IPS DF 19.7 (cell line): ENCODE results near the gene RORB.

ENCODE experiments used
- DNase-seq: peaks from one replicate; pipeline ENCODE4 v3.0.0-alpha.2; 2013; ENCODE audit warnings: low read depth, low spot score

Gene RORB

DNA sequence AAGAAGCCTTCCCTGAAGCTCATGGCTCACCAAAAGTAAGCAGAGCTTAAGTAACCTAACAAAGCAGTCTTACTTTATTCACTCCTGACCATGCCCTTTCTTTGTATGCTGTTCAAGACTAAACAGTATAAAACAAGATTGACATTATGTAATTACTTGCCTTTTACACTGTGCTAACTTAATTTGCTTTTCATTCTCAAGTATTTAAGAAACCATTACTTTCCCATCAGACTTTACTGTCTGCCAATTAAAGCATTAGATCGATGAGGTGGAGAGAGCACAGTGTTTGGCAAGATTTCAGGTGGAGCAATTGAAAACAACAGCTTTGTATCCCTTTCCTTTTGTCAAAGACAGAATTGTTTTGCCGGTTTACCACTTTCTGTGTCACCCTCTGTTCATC lies 98.2 kb downstream of the RORB start:
- no peak for DNase-seq

DNA sequence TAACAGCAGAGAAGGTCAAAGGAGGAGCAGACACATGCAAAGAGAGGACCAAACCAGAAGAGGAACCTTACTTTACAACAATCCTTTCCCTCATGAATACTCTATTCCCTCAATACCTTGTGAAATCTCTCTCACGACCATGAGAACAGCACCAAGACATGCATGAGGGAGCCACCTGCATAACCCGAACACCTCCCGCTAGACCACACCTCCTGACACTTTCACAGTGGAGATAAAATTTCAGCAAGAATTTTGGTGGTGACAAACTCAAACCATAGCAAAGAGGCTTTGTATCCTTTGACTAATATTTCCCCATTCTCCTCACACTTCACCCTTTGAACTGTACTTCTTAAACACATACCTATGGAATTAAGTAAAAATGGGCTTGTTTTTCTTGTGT lies 101.7 kb downstream of the RORB start:
- DNase-seq, result no peak

DNA sequence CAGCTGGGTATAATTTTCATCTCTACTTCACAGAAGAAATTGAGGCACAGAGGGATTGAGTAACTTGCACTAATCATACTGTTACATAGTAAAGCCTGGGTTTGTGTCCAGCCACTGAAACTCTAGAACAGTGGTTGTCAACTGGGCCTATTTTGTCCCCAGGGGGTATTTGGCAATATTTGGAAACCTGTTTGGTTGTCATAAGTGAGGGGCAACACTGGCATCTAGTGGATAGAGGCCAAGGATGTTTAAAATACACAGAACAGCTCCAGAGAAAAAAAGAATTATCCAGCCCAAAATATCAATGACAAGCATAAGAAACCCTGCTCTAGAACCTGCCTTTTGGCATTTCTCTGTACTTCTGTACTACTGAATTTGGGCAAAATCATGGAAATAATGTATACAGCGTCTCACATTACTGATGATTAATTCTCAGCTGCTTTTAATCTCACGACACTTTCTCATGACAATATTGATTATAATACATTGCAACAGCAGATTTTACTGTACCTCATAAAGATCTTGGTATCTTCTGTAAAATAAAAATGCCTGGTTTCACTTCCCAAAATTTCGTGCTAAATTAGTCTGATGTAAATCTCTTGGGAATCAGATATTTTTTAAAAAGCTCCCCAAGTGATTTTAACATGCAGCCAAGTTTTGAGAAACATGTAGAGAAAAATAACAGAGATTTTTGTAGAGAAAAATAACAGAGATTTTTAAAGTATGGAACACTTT lies 112.7 kb downstream of the RORB start:
- no peak for DNase-seq

DNA sequence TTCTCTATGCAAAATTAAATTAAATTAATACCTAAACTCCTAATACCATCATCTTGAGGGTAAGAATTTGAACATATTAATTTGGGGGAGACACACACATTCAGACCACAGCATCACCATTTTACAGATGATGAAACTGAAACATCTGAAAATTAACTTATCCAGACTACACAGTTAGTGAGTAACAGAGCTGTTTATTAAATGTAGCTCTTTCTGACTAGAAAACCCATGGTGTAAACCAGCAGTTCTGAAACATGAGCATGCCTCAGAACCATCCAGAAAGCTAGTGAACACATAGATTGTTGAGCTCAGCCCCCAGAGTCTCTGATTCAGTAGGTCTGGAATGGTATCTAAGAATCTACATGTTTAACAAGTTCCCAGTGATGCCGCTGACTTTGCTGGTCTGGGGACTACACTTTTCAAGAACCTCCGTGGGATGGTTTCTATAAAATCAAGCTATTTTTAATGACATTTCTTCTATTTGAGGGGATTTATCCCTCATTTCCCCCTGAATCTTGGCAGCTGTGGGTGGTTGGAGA lies 113.5 kb downstream of the RORB start:
- DNase-seq, result no peak

DNA sequence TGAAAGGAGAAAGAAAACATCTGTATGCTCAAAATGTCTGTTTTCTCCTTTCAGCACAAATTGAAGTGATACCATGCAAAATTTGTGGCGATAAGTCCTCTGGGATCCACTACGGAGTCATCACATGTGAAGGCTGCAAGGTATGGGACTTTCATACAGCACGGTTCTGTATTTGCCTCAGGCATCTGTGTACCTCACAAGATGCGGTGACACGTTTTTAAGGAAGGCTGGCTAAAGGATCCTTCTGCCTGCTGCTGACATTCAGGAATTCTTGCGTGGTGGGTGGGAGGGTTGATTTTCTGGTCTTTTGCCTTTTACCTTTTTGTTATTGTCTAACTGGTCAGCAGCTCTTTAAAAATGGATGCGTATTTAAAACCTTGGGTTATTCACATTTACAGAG lies 133.1 kb downstream of the RORB start:
- no peak for DNase-seq

DNA sequence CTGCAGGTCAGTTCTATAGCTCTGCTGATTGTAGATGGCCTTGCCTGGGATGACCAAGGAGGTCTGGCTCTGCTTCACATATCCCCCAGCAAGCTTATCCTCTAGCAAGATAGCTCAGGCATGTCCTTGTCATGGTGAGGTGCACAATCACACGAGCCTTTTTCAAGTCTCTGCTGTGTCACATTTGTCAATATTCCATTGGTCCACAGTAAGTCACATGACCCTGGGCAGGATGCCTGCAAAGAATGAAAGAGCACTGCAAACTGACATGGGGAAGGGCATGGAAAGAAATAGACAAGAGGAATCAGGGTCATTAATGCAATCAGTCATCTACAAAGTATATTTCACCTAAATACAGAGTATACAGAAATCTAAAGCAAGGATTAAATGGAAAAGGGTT lies 142.0 kb downstream of the RORB start:
- DNase-seq, result no peak

DNA sequence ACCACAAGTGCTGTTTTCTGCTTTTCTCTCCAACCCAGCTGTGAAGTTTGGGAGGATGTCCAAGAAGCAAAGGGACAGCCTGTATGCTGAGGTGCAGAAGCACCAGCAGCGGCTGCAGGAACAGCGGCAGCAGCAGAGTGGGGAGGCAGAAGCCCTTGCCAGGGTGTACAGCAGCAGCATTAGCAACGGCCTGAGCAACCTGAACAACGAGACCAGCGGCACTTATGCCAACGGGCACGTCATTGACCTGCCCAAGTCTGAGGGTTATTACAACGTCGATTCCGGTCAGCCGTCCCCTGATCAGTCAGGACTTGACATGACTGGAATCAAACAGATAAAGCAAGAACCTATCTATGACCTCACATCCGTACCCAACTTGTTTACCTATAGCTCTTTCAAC lies 145.2 kb downstream of the RORB start:
- DNase-seq, result no peak

DNA sequence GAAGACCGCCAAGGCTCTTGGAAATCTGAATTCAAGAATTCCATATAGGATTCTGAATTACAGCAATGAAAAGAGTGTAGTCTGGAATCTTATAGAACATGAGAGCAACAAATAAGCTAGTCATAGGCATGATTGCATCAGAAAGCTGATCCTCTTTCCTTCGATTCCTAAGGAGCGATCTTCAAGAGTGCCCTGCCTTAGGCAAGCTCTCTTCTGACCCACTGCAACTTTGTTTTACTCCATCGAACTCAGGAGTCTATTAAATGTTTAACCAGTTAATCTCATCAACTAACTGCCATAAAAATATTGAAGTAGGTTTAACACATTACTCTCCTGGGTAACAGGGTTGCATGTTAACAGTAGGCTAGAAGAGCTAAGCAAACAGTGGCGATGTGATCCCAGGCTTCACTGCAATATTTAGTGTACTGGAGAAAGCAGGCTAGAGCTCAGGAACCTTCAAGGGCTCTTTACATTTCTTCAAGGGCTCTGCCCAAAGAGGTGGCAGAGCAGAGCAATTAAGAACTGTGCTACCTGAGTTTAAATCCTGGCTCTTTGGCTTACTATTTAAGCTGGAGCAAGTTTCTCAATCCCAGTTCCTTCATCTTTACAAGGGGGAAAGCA lies 146.3 kb downstream of the RORB start:
- no peak for DNase-seq

DNA sequence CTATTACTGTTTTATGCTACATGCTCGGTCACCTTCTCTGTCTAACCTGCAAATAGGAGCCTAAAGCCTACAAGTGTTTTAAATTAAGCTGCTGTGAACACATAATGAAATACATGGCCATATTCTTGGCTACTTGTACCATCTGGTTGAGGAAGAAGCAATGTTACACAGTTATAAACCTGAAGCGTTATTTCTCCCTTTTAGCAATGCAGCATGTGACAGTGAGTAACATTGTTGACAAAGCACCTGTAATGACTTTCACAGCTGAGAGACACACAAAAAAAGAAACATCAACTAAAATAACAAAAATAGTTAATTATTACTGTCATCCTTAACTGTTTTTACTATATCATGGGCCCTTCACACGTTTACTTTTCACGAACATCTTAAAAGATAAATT lies 146.9 kb downstream of the RORB start:
- DNase-seq, result no peak

DNA sequence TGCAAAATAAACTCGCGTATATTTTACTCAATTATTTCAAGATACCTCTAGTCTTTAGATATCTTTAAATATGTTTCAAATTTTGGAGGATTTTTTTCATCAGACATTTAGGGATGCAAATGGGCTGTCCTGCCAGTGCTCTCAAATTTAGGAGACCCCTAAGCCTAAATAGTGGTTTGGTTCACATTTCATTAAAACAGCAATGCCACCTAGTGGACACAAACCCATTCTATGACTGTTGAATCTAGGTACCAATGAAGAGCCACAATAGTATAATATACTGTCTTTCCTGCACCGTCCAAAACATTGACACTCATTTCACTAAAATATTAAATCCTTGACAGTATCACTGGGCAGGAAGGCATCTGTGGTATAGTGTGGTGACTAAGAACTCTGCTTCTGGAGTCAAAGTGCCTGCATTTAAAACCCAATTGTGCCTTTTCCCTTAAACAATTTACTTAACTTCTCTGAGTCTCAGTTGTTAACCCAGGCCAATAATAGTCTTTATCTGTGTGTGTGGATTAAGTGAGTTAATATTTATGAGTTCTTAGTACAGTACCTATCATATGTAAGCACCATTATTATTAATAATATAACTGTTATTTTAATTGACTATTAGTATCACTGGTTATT lies 148.0 kb downstream of the RORB start:
- no peak for DNase-seq

DNA sequence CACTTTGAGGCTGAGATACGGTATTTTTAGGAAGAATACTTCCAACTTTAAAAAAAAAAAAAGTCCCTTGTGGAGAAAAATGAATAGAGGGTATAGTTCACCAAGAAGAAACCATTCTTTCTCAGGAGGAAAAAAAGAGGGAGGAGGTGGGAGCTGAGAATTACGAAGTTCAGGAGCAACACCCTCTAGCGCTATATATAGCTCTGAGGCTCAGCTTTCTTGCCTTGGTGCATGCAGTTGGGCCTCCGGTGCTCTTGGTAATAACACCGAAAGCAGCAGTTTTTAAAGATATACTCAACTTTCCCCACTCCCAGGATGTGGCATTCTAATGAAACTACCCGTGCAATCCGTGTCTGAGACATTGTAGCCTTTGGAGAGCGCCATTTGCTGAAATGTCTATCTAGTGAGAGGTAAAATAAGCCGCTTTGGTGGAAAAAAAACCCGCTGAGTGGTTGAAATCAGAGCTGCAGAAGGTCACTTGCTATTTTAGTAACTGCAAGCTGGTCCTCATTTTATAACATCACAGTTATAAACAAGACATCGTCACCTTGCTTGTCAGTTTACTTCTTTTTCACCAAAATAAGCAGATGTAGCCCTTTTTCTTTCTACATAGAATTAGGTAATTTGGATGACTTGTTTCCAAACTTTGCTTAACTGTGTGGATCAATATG lies 156.4 kb downstream of the RORB start:
- DNase-seq, result no peak

DNA sequence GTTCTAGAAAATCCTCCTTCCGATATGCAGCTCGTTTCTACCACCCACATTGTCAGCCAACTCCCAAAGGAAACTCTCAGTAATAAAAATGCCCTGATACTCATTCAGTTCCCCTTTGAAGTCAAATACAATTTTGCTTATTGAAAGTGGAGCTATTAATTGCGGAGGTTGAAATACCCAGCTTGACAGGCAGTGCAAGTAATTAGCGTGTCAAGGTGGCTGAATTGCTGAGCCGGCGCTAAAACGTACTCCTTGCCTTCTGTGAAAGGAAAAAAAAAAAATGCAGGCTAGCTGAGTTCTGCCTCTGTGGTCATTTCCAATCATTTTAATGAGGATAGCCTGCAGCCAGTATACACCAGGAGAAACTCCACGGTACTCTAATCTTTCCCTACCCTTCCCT lies 165.5 kb downstream of the RORB start:
- DNase-seq, result no peak

DNA sequence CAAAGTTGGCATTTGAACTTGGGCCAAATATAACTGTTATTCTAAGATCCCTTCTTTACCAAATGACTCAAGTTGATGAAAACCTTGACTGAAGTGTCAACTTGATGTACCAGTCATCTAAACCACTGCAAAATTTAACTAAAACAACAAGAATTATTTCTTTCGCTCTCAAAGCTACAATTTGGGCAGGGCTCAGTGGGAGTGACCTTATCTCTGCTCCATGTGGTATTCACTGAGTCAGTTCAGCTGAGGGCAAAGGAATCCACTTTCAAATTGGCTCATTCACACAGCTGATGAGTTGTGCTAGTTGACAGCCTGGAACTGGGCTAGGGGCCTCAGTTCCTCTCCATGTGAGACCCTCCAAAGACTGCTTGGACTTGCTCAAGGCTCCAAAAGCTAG lies 166.3 kb downstream of the RORB start:
- no peak for DNase-seq

DNA sequence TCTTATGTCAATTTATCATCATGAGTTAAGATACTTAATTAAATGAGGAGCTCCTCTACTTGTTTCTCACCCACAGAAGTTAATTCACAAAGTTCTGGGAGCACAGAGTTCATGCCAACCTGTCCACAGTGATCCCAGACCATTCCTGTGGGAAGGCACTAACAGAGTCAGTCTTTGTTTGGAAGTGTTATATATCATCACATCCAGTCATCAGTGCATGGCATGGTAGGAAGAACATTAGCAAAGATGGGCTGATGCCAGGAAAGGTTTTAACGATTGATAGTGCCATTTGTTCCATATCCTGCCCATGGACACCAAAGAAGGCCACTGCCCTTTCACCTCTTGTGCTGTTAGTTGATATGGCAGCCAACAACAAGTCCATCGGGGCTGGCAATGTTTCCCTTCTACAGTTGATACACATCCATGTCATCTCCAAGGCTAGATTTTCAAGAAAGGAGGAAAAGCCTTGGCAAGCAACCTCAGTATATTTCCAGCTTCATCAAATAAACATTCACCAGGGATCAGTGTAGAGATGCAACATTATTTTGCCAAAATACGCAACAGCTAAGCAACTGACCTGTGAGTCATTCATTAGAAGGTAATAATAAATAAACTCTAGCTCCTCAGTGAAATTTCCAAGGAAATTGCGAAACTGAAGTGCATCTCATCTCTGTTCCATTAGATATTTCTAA lies 169.6 kb downstream of the RORB start:
- no peak for DNase-seq

DNA sequence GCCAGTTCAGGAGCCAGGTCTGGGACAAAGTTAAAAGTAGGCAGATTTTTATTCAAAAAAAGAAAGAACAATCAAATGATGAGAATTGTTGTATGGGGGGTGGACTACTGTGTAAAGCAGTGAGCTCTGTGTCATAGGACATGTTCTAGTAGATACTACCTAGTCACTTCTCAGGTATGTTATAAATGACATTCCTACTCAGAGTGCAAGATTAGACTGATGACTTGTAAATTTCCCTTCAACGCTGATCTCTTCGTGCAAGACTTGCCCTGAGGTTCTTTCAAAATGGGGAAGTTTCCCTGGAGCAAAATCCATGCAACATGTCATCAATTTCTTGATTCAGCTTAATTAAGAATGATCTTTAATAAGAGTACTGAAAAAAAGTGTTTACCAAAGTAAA lies 175.1 kb downstream of the RORB start:
- DNase-seq, result no peak

DNA sequence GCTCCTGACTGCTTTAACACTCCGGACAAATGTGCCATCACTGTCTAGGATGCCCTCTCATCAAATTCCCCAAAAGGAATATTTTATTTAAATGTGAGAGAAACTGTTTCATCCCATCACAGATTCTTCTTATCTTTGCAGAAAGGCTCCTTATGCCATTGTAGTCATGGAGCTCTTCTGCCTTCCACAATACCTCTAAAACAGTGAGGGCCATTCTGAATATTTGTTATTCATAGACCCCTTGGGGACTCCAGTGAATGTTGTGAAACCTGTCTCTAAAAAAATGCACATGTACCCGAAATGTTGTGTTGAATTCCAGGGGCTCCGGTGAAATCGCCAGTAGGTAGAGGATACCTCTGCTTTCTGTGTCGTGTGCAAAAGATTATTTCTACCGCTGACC lies 176.9 kb downstream of the RORB start:
- DNase-seq, result no peak

DNA sequence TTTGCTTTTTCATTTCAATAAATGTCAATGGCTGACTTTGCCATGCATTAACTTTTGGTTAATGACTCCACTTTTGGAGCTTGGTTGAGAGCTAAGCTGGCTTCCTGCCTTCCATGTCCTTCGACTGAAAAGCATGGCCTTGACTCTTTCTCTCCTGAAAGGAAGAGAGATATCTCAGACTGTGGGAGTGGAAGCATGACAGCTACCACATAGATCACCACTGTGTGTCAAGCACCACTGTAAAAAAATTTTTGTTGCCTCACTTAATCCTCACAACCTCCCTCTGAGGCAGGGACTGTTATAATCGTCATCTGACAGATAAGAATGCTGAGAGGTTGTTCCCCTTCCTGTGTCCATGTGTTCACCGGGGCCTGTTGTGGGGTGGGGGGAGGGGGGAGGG lies 184.8 kb downstream of the RORB start:
- DNase-seq, result no peak

DNA sequence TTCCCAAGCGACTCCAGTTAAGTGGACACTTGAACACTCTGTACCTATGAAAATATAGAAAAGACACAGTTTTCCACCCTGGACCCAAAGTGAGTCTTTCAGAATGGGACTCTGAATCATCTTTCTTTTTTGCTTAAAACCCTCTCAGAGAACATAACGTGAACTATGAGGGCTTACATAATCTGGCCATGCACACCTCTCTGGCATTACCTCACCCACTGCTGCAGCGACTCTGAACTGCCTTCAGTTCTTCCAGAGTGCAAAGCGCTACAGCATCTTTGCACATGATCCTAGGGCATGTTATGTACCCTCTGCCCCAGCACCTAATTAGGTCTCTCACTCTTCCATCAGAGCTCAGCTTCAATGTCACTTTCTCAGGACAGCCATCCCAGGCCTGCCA lies 186.2 kb downstream of the RORB start:
- no peak for DNase-seq

DNA sequence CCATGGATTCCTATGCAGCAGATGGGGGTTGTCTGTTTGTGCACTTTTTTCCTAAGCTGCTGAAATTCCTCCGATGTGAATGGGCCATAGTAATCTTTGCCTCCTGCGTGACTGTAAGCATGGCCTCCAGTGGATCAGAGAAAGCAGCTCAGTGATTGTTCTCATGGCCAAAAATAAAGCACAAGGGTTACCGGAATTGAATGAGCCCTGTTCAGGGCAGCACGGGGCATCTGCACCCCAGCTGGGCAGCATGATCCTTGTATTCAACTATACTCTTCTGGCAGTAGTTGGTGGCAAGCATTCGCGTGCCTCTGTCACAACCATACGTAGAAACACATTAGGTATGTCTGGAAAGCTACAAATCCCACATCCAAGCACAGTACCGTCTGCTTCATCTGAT lies 193.9 kb downstream of the RORB start:
- no peak for DNase-seq

DNA sequence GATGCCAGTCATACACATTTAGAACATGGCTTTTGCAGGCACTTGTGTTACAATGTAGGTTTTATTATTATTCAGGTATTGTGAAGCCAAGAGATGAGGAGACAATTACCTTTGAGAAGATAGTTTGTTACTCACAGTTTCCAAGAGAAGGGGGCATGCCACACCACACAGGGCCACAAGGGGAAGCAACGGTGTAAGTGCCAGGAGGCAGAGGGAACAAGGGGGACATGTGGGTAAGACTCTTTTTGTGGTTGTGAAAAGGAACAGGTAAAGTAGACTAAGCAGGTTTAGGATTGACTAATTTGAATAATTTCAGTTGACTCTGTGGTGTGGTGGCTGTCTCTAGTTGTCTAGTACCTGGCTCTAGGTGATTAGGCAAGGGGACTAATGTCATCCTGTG lies 199.4 kb downstream of the RORB start:
- no peak for DNase-seq

DNA sequence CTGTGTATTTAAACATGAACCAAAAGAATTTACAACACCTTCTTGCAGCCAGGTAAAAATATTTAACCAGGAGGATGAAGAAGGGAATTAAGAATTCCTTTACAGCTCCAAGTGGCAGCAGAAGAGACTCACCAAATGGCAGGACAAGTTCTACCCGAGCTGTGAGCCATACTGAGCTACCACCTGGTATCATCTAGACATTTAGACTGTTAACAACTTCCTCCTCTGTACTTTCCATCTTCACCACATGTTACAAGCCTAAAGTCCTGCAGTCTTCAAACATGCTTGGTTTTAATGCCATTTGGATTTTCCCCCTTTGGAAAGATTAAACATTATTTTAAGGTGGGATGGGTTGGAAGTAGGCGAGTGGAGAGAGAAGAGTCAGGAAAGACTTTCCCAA lies 200.4 kb downstream of the RORB start:
- DNase-seq, result no peak

DNA sequence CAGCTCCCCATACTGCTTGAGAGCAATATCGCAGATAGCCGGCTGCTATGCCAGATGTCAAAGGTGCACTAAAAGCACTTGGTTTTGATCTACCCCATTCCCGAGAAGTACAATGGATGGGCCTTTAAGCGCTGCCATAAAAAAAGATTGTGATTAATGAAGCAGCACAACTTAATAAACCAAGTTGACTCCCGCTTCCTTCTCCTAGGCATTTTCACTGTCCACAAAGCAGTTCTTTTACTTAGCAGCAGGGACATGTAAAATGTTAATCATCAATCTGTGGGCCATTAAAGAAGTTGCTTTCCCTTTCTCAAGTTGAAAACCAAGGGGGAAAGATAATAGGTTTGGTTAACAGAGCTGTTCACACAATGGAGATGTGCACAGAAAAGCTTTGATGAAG lies 214.2 kb downstream of the RORB start:
- DNase-seq, result no peak
